WTC11 (cell line): Measurements from ENCODE around the gene CFAP92. TPM values are rescaled to one million over a fixed set of nuclear protein-coding genes. Genes with fewer than 3 reads are reported as not detected.

Source experiments
- ATAC-seq: fragments of 200-7000 bp; cut with Tn5 transposase; 2 replicates; pipeline ENCODE4 v1.10.0; 2021; ENCODE audit warnings: mild to moderate bottlenecking, moderate library complexity
- CTCF ChIA-PET: fragments of 300-600 bp; sonication (Branson Sonifier 250); formaldehyde crosslinking; loops from one replicate; lab custom pipeline; 2021; ENCODE audit warnings: antibody characterized with exemption; lab: Charles Lee
- POLR2A ChIA-PET: fragments of 350-600 bp; sonication (Branson Sonifier 250); formaldehyde crosslinking; loops from one replicate; lab custom pipeline; 2021; ENCODE audit warnings: antibody characterized with exemption; lab: Charles Lee
- DNase-seq: peaks from one replicate; pipeline ENCODE4 v3.0.0; 2021; ENCODE audit warnings: low spot score
- H3K27ac Mint-ChIP-seq: 2 replicates; pipeline ENCODE4 v1.8.0; 2021; ENCODE audit warnings: mixed read lengths
- H3K27me3 Mint-ChIP-seq: 2 replicates; pipeline ENCODE4 v1.8.0; 2021; ENCODE audit warnings: low read depth, mild to moderate bottlenecking, moderate library complexity, mixed read lengths
- H3K36me3 Mint-ChIP-seq: 2 replicates; pipeline ENCODE4 v1.8.0; 2021; ENCODE audit warnings: mixed read lengths
- H3K4me1 Mint-ChIP-seq: 2 replicates; pipeline ENCODE4 v1.8.0; 2022; ENCODE audit warnings: mixed read lengths
- H3K4me3 Mint-ChIP-seq: 2 replicates; pipeline ENCODE4 v1.8.0; 2021; ENCODE audit warnings: mild to moderate bottlenecking, moderate library complexity, mixed read lengths
- H3K9me3 Mint-ChIP-seq: 2 replicates; pipeline ENCODE4 v1.8.0; 2021; ENCODE audit warnings: mixed read lengths
- AFF4 ChIP-seq: sonication (generic); formaldehyde crosslinking; IDR thresholded peaks from 2 replicates; pipeline ENCODE4 v1.8.1; 2023; ENCODE audit warnings: mild to moderate bottlenecking, missing genetic modification reagents, borderline replicate concordance
- AR ChIP-seq: fragments of 250-450 bp; sonication (Bioruptor Pico); IDR thresholded peaks from 2 replicates; pipeline ENCODE4 v1.9.0; 2021; ENCODE audit warnings: mild to moderate bottlenecking
- ATF2 ChIP-seq: sonication (generic); formaldehyde crosslinking; IDR thresholded peaks from 2 replicates; pipeline ENCODE4 v1.8.1; 2022; ENCODE audit warnings: low read depth, missing genetic modification reagents, borderline replicate concordance
- ELF4 ChIP-seq: sonication (generic); formaldehyde crosslinking; IDR thresholded peaks from 2 replicates; pipeline ENCODE4 v1.8.1; 2022; ENCODE audit warnings: low read depth, mild to moderate bottlenecking, moderate library complexity, missing genetic modification reagents
- FOXJ3 ChIP-seq: sonication (generic); formaldehyde crosslinking; IDR thresholded peaks from 2 replicates; pipeline ENCODE4 v1.9.0; 2021; ENCODE audit warnings: missing genetic modification reagents, mild to moderate bottlenecking, borderline replicate concordance
- HMGXB4 ChIP-seq: sonication (generic); formaldehyde crosslinking; IDR thresholded peaks from 2 replicates; pipeline ENCODE4 v1.8.1; 2023; ENCODE audit warnings: mild to moderate bottlenecking, moderate library complexity, missing genetic modification reagents
- MYBL2 ChIP-seq: sonication (generic); formaldehyde crosslinking; IDR thresholded peaks from 2 replicates; pipeline ENCODE4 v1.8.1; 2023; ENCODE audit warnings: mild to moderate bottlenecking, moderate library complexity, missing genetic modification reagents
- RELA ChIP-seq: sonication (generic); formaldehyde crosslinking; IDR thresholded peaks from 2 replicates; pipeline ENCODE4 v1.8.1; 2022; ENCODE audit warnings: missing genetic modification reagents, mild to moderate bottlenecking, borderline replicate concordance
- SOX15 ChIP-seq: fragments of 250-450 bp; sonication (Bioruptor Pico); IDR thresholded peaks from 2 replicates; pipeline ENCODE4 v1.9.0; 2021; ENCODE audit warnings: mild to moderate bottlenecking
- TCF7 ChIP-seq: sonication (generic); formaldehyde crosslinking; IDR thresholded peaks from 2 replicates; pipeline ENCODE4 v1.8.0; 2022; ENCODE audit warnings: mild to moderate bottlenecking, low read depth, missing genetic modification reagents, moderate library complexity
- TEAD4 ChIP-seq: sonication (generic); formaldehyde crosslinking; IDR thresholded peaks from 2 replicates; pipeline ENCODE4 v1.8.0; 2022; ENCODE audit warnings: mild to moderate bottlenecking, missing genetic modification reagents
- ZNF138 ChIP-seq: sonication (generic); formaldehyde crosslinking; conservative IDR thresholded peaks from 2 replicates; pipeline ENCODE4 v1.8.1; 2022; ENCODE audit warnings: mild to moderate bottlenecking, moderate library complexity, missing genetic modification reagents
- ZNF232 ChIP-seq: sonication (generic); formaldehyde crosslinking; IDR thresholded peaks from 2 replicates; pipeline ENCODE4 v1.8.0; 2022; ENCODE audit warnings: mild to moderate bottlenecking, missing genetic modification reagents
- ZNF263 ChIP-seq: sonication (generic); formaldehyde crosslinking; IDR thresholded peaks from 2 replicates; pipeline ENCODE4 v1.8.1; 2022; ENCODE audit warnings: low read depth, mild to moderate bottlenecking, moderate library complexity, missing genetic modification reagents
- ZNF281 ChIP-seq: sonication (generic); formaldehyde crosslinking; IDR thresholded peaks from 2 replicates; pipeline ENCODE4 v1.8.0; 2023; ENCODE audit warnings: mild to moderate bottlenecking, missing genetic modification reagents
- ZNF532 ChIP-seq: fragments of 250-450 bp; sonication (Bioruptor Pico); IDR thresholded peaks from 2 replicates; pipeline ENCODE4 v1.9.0; 2021; ENCODE audit warnings: mild to moderate bottlenecking, borderline replicate concordance
- total RNA-seq: library from RNA; stranded (reverse); gene quantifications from 3 replicates; pipeline ENCODE4 v1.2.3, GENCODE V29; 2021
- TF ChIP-seq, protein P1 (sequence below): sonication (generic); formaldehyde crosslinking; IDR thresholded peaks from 2 replicates; pipeline ENCODE4 v1.8.0; 2023; ENCODE audit warnings: missing genetic modification reagents

The CFAP92 gene
- total RNA-seq, 1 experiment from 2014 or later: 2.9 TPM

GRCh38 chr3:129040039-129040336 is 46.1 kb upstream of the CFAP92 start (continued):
- TF ChIP-seq FOXJ3 (CRISPR knock-in tag) (no peak), MYBL2 (CRISPR knock-in tag) (no peak), ATF2 (no peak), TEAD4 (CRISPR knock-in tag) (no peak), TCF7 (CRISPR knock-in tag) (no peak), RELA (no peak), HMGXB4 (CRISPR knock-in tag) (no peak)
- TF ChIP-seq, protein P1, sequence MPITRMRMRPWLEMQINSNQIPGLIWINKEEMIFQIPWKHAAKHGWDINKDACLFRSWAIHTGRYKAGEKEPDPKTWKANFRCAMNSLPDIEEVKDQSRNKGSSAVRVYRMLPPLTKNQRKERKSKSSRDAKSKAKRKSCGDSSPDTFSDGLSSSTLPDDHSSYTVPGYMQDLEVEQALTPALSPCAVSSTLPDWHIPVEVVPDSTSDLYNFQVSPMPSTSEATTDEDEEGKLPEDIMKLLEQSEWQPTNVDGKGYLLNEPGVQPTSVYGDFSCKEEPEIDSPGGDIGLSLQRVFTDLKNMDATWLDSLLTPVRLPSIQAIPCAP: no peak

DNA sequence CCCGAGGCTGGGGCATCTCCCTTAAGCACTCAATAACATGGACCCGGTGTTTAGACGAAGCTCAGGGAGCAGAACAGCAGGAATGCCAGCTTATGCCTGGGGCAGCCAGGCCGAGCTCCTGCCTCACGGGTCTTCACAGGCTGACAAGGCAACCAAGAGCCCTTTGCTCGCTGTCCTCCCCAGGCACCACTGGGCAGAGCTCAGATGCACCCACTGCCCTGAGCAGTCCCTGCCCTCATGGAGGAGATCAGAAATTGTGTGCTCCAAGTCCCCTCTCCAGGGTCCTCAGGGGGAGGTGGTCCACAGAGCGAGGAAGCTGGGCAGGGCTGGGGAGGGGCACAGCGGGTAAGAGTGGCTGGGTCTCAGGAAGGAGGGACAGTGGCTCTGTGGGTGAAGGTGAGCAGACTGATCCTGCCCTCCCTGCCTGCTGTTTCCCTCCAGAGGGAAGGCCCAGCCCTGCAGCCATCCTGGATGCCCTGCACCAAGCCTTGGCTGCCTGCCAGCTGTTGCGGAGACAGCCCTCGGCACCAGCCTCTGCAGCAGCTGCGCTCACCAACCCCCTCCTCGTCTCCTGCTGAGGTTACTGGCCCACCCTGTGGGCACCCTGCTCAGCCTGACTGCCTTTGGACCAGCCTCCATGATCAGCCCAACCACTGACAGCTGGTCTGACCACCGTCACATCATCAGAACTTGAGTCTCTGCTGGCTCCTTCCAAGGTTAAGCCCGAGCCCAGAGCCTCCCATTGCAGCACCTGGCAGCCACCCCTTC is 45.6 kb upstream of the CFAP92 start:
- Mint-ChIP-seq H3K4me3 (no peak overlapping the region), H3K27me3 (peaks cover 20% of the 10 kb centered on the region), H3K36me3 (no peaks in the 10 kb centered on the region), H3K27ac (no peak overlapping the region), H3K9me3 (peaks cover 5% of the 10 kb centered on the region; the same call in 1 of the 2 replicates), H3K4me1 (peaks cover 20% of the 10 kb centered on the region)
- ATAC-seq: no peak; the same call in 1 of the 2 replicates
- ChIA-PET CTCF (interaction anchor here (0.7 to 2.7 kb wide), 6 partner anchors 13 to 194 kb away, joined by 3 to 13 read pairs (median 4); no protein-coding TSS in a partner anchor), POLR2A (no interaction called here)
- DNase-seq: no peak
- no peak for TF ChIP-seq ZNF263 (CRISPR knock-in tag)
- TF ChIP-seq SOX15 (CRISPR knock-in tag): no peak
- TF ChIP-seq ZNF532 (CRISPR knock-in tag): no peak
- TF ChIP-seq ELF4: no peak
- TF ChIP-seq ZNF281 (CRISPR knock-in tag): no peak
- TF ChIP-seq AR: no peak
- no peak for TF ChIP-seq AFF4 (CRISPR knock-in tag)
- TF ChIP-seq ZNF138 (CRISPR knock-in tag): no peak
- no peak for TF ChIP-seq ZNF232 (CRISPR knock-in tag)
